ENCODE data around the gene OSMR.

OSMR gene

GRCh38 chr5:38938424-38938823 lies 92.6 kb downstream of the OSMR start:
- no peak for TF ChIP-seq CTCF (IDR thresholded peaks at IDR 0.05; ENCODE audit: extremely low read depth, missing control alignments)

GRCh38 chr5:38938973-38939372 lies 93.2 kb downstream of the OSMR start:
- TF ChIP-seq CTCF (IDR thresholded peaks at IDR 0.05; ENCODE audit: extremely low read depth, missing control alignments): no peak
- no peak for DNase-seq (ENCODE audit: low spot score)

More at GRCh38 chr5:38938424-38938823, 92.6 kb downstream of the OSMR start:
- no peak for DNase-seq (ENCODE audit: low spot score)

- no peak for DNase-seq (ENCODE audit: low spot score)
- no peak for TF ChIP-seq CTCF (IDR thresholded peaks at IDR 0.05; ENCODE audit: extremely low read depth, missing control alignments)
Measured at GRCh38 chr5:38940230-38940858, 94.5 kb downstream of the OSMR start.

- no peak for TF ChIP-seq CTCF (IDR thresholded peaks at IDR 0.05; ENCODE audit: extremely low read depth, missing control alignments)
- no peak for DNase-seq (ENCODE audit: low spot score)
Measured at GRCh38 chr5:38941912-38942311, 96.1 kb downstream of the OSMR start.

GRCh38 chr5:38944282-38944681 lies 98.5 kb downstream of the OSMR start:
- TF ChIP-seq CTCF (IDR thresholded peaks at IDR 0.05; ENCODE audit: extremely low read depth, missing control alignments): no peak
- no peak for DNase-seq (ENCODE audit: low spot score)

GRCh38 chr5:38948501-38948900 lies 102.7 kb downstream of the OSMR start:
- no peak for DNase-seq (ENCODE audit: low spot score)
- TF ChIP-seq CTCF (IDR thresholded peaks at IDR 0.05; ENCODE audit: extremely low read depth, missing control alignments): no peak

GRCh38 chr5:38953426-38954012 lies 107.7 kb downstream of the OSMR start:
- TF ChIP-seq CTCF (IDR thresholded peaks at IDR 0.05; ENCODE audit: extremely low read depth, missing control alignments): no peak
- DNase-seq (ENCODE audit: low spot score): no peak

Data from GM20000 (cell line).